ENCODE results near the gene LGI1.

GRCh38 chr10:93771354-93771753, 13.6 kb downstream of the LGI1 start:
- TF ChIP-seq, protein P1, sequence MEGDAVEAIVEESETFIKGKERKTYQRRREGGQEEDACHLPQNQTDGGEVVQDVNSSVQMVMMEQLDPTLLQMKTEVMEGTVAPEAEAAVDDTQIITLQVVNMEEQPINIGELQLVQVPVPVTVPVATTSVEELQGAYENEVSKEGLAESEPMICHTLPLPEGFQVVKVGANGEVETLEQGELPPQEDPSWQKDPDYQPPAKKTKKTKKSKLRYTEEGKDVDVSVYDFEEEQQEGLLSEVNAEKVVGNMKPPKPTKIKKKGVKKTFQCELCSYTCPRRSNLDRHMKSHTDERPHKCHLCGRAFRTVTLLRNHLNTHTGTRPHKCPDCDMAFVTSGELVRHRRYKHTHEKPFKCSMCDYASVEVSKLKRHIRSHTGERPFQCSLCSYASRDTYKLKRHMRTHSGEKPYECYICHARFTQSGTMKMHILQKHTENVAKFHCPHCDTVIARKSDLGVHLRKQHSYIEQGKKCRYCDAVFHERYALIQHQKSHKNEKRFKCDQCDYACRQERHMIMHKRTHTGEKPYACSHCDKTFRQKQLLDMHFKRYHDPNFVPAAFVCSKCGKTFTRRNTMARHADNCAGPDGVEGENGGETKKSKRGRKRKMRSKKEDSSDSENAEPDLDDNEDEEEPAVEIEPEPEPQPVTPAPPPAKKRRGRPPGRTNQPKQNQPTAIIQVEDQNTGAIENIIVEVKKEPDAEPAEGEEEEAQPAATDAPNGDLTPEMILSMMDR (conservative IDR thresholded peaks at IDR 0.05; ENCODE audit: low read length) = no peak
- TF ChIP-seq EZH2phosphoT487 (IDR thresholded peaks at IDR 0.05; ENCODE audit: borderline replicate concordance) = no peak
